ENCODE measurements around the gene SNRPB.

Gene SNRPB

GRCh38 chr20:2469991-2470422 is 582 bp downstream of the SNRPB start:
- H3K4me3 ChIP-seq (ENCODE audit: low read depth in 1 of 2, low read length in 2 of 2) = peak overlapping the region; percentile 76 to 94
- H3K27me3 ChIP-seq (ENCODE audit: low read depth, low read length) = no peaks in the 10 kb centered on the region
- no peaks in the 10 kb centered on the region for H3K9me3 ChIP-seq (ENCODE audit: control insufficient read depth in 1 of 2, low read length in 2 of 2)
- H3K36me3 ChIP-seq (ENCODE audit: control insufficient read depth in 1 of 2, insufficient read depth in 2 of 2, low read length in 2 of 2) = peaks cover 27 to 31% of the 10 kb centered on the region in 2 donors
- peak overlapping the region; percentile 93 for H3K27ac ChIP-seq (ENCODE audit: low read length)
- H3K4me1 ChIP-seq (ENCODE audit: control insufficient read depth in 1 of 2, insufficient read depth in 2 of 2, low read length in 2 of 2) = peaks cover 0 to 16% of the 10 kb centered on the region in 2 donors

GRCh38 chr20:2468581-2469407 is 1.8 kb downstream of the SNRPB start:
- no peaks in the 10 kb centered on the region for H3K27me3 ChIP-seq (ENCODE audit: low read depth, low read length)
- peaks cover 39 to 43% of the 10 kb centered on the region in 2 donors for H3K36me3 ChIP-seq (ENCODE audit: control insufficient read depth in 1 of 2, insufficient read depth in 2 of 2, low read length in 2 of 2)
- no peak overlapping the region for H3K27ac ChIP-seq (ENCODE audit: low read length)
- peaks cover 0 to 16% of the 10 kb centered on the region in 2 donors for H3K4me1 ChIP-seq (ENCODE audit: control insufficient read depth in 1 of 2, insufficient read depth in 2 of 2, low read length in 2 of 2)
- H3K9me3 ChIP-seq (ENCODE audit: control insufficient read depth in 1 of 2, low read length in 2 of 2) = no peaks in the 10 kb centered on the region
- H3K4me3 ChIP-seq (ENCODE audit: low read depth in 1 of 2, low read length in 2 of 2) = peak overlapping the region; percentile 76 to 94

- H3K27me3 ChIP-seq (ENCODE audit: low read depth, low read length) = no peaks in the 10 kb centered on the region
- H3K36me3 ChIP-seq (ENCODE audit: control insufficient read depth in 1 of 2, insufficient read depth in 2 of 2, low read length in 2 of 2) = peaks cover 52 to 57% of the 10 kb centered on the region in 2 donors
- H3K4me3 ChIP-seq (ENCODE audit: low read depth in 1 of 2, low read length in 2 of 2) = no peak overlapping the region
- no peaks in the 10 kb centered on the region for H3K9me3 ChIP-seq (ENCODE audit: control insufficient read depth in 1 of 2, low read length in 2 of 2)
- no peak overlapping the region for H3K27ac ChIP-seq (ENCODE audit: low read length)
- H3K4me1 ChIP-seq (ENCODE audit: control insufficient read depth in 1 of 2, insufficient read depth in 2 of 2, low read length in 2 of 2) = peaks cover 0 to 16% of the 10 kb centered on the region in 2 donors
Observed at GRCh38 chr20:2467412-2467811, 3.2 kb downstream of the SNRPB start.

- no peaks in the 10 kb centered on the region for H3K27me3 ChIP-seq (ENCODE audit: low read depth, low read length)
- H3K4me1 ChIP-seq (ENCODE audit: control insufficient read depth in 1 of 2, insufficient read depth in 2 of 2, low read length in 2 of 2) = peaks cover 0 to 16% of the 10 kb centered on the region in 2 donors
- no peak overlapping the region for H3K4me3 ChIP-seq (ENCODE audit: low read depth in 1 of 2, low read length in 2 of 2)
- H3K9me3 ChIP-seq (ENCODE audit: control insufficient read depth in 1 of 2, low read length in 2 of 2) = no peaks in the 10 kb centered on the region
- H3K36me3 ChIP-seq (ENCODE audit: control insufficient read depth in 1 of 2, insufficient read depth in 2 of 2, low read length in 2 of 2) = peaks cover 76 to 79% of the 10 kb centered on the region in 2 donors
- no peak overlapping the region for H3K27ac ChIP-seq (ENCODE audit: low read length)
Observed at GRCh38 chr20:2465100-2465499, 5.5 kb downstream of the SNRPB start.

GRCh38 chr20:2463616-2464365 is 6.8 kb downstream of the SNRPB start:
- Histone ChIP-seq H3K36me3 (ENCODE audit: control insufficient read depth in 1 of 2, insufficient read depth in 2 of 2, low read length in 2 of 2) (peaks cover 87 to 90% of the 10 kb centered on the region in 2 donors), H3K9me3 (ENCODE audit: control insufficient read depth in 1 of 2, low read length in 2 of 2) (no peaks in the 10 kb centered on the region), H3K4me3 (ENCODE audit: low read depth in 1 of 2, low read length in 2 of 2) (no peak overlapping the region), H3K27ac (ENCODE audit: low read length) (no peak overlapping the region), H3K4me1 (ENCODE audit: control insufficient read depth in 1 of 2, insufficient read depth in 2 of 2, low read length in 2 of 2) (peaks cover 0 to 7% of the 10 kb centered on the region in 2 donors), H3K27me3 (ENCODE audit: low read depth, low read length) (no peaks in the 10 kb centered on the region)

GRCh38 chr20:2462484-2462883 is 8.1 kb downstream of the SNRPB start:
- no peak overlapping the region for H3K27ac ChIP-seq (ENCODE audit: low read length)
- H3K36me3 ChIP-seq (ENCODE audit: control insufficient read depth in 1 of 2, insufficient read depth in 2 of 2, low read length in 2 of 2) = peaks cover 82 to 87% of the 10 kb centered on the region in 2 donors
- H3K4me3 ChIP-seq (ENCODE audit: low read depth in 1 of 2, low read length in 2 of 2) = no peak overlapping the region
- no peaks in the 10 kb centered on the region for H3K27me3 ChIP-seq (ENCODE audit: low read depth, low read length)
- no peaks in the 10 kb centered on the region for H3K9me3 ChIP-seq (ENCODE audit: control insufficient read depth in 1 of 2, low read length in 2 of 2)
- H3K4me1 ChIP-seq (ENCODE audit: control insufficient read depth in 1 of 2, insufficient read depth in 2 of 2, low read length in 2 of 2) = no peaks in the 10 kb centered on the region

GRCh38 chr20:2460752-2461424 is 9.7 kb downstream of the SNRPB start:
- H3K27me3 ChIP-seq (ENCODE audit: low read depth, low read length) = no peaks in the 10 kb centered on the region
- H3K4me1 ChIP-seq (ENCODE audit: control insufficient read depth in 1 of 2, insufficient read depth in 2 of 2, low read length in 2 of 2) = no peaks in the 10 kb centered on the region
- H3K27ac ChIP-seq (ENCODE audit: low read length) = no peak overlapping the region
- H3K4me3 ChIP-seq (ENCODE audit: low read depth in 1 of 2, low read length in 2 of 2) = no peak overlapping the region
- H3K36me3 ChIP-seq (ENCODE audit: control insufficient read depth in 1 of 2, insufficient read depth in 2 of 2, low read length in 2 of 2) = peaks cover 66 to 72% of the 10 kb centered on the region in 2 donors
- H3K9me3 ChIP-seq (ENCODE audit: control insufficient read depth in 1 of 2, low read length in 2 of 2) = no peaks in the 10 kb centered on the region

GRCh38 chr20:2459981-2460751 is 10.4 kb downstream of the SNRPB start:
- Histone ChIP-seq H3K4me1 (ENCODE audit: control insufficient read depth in 1 of 2, insufficient read depth in 2 of 2, low read length in 2 of 2) (no peaks in the 10 kb centered on the region), H3K27me3 (ENCODE audit: low read depth, low read length) (no peaks in the 10 kb centered on the region), H3K27ac (ENCODE audit: low read length) (no peak overlapping the region), H3K4me3 (ENCODE audit: low read depth in 1 of 2, low read length in 2 of 2) (no peak overlapping the region), H3K36me3 (ENCODE audit: control insufficient read depth in 1 of 2, insufficient read depth in 2 of 2, low read length in 2 of 2) (peaks cover 61 to 65% of the 10 kb centered on the region in 2 donors), H3K9me3 (ENCODE audit: control insufficient read depth in 1 of 2, low read length in 2 of 2) (no peaks in the 10 kb centered on the region)

- H3K4me1 ChIP-seq (ENCODE audit: control insufficient read depth in 1 of 2, insufficient read depth in 2 of 2, low read length in 2 of 2) = no peaks in the 10 kb centered on the region
- H3K4me3 ChIP-seq (ENCODE audit: low read depth in 1 of 2, low read length in 2 of 2) = no peak overlapping the region
- no peaks in the 10 kb centered on the region for H3K27me3 ChIP-seq (ENCODE audit: low read depth, low read length)
- no peaks in the 10 kb centered on the region for H3K9me3 ChIP-seq (ENCODE audit: control insufficient read depth in 1 of 2, low read length in 2 of 2)
- H3K27ac ChIP-seq (ENCODE audit: low read length) = no peak overlapping the region
- peaks cover 49 to 53% of the 10 kb centered on the region in 2 donors for H3K36me3 ChIP-seq (ENCODE audit: control insufficient read depth in 1 of 2, insufficient read depth in 2 of 2, low read length in 2 of 2)
Observed at GRCh38 chr20:2458919-2459499, 11.6 kb downstream of the SNRPB start.

- no peaks in the 10 kb centered on the region for H3K4me1 ChIP-seq (ENCODE audit: control insufficient read depth in 1 of 2, insufficient read depth in 2 of 2, low read length in 2 of 2)
- no peaks in the 10 kb centered on the region for H3K9me3 ChIP-seq (ENCODE audit: control insufficient read depth in 1 of 2, low read length in 2 of 2)
- peaks cover 19 to 22% of the 10 kb centered on the region in 2 donors for H3K36me3 ChIP-seq (ENCODE audit: control insufficient read depth in 1 of 2, insufficient read depth in 2 of 2, low read length in 2 of 2)
- H3K4me3 ChIP-seq (ENCODE audit: low read depth in 1 of 2, low read length in 2 of 2) = no peak overlapping the region
- no peak overlapping the region for H3K27ac ChIP-seq (ENCODE audit: low read length)
- H3K27me3 ChIP-seq (ENCODE audit: low read depth, low read length) = no peaks in the 10 kb centered on the region
Observed at GRCh38 chr20:2455771-2456497, 14.7 kb downstream of the SNRPB start.

All from muscle layer of duodenum (tissue), 2 donors.